Fibroblast of mammary gland (primary cell): Measurements from ENCODE around the gene VWA8.
A peak's percentile ranks its signal among the peaks of the same experiment; 100 is the strongest.

Source experiments
- DNase-seq: peaks from one replicate; pipeline ENCODE4 v3.0.0-alpha.2; 2010; ENCODE audit warnings: low read depth
- H3K4me3 ChIP-seq: 2 replicates; pipeline ENCODE4 v1.5.1; 2011; ENCODE audit warnings: low read depth, mild to moderate bottlenecking, low read length, moderate library complexity; ENCODE audit not compliant: control insufficient read depth
- TF ChIP-seq, protein P1 (sequence below): conservative IDR thresholded peaks from 2 replicates; pipeline ENCODE4 v1.5.1; 2011; ENCODE audit warnings: low read depth, low read length, inconsistent platforms; ENCODE audit not compliant: control insufficient read depth, insufficient read depth

VWA8 gene

DNA sequence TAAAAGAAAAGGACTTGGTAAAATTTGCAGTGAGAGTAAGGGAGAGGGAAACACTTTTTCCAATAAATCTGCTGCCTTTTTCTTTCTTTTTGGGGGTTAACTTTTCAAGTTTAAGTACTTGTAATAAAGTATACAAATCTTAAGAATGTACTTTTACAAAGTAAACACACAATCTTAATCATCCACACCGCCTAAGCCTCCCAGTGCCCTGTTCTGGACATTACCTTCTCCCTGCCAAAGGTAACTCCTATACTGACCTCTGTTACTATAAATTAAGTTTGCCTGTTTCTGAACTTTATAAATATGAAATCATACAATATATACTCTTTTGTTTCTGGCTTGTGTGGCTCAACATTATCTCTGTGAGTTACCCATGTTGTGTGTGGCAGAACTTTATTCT is 365.6 kb downstream of the VWA8 start:
- H3K4me3 ChIP-seq = no peak overlapping the region
- TF ChIP-seq, protein P1, sequence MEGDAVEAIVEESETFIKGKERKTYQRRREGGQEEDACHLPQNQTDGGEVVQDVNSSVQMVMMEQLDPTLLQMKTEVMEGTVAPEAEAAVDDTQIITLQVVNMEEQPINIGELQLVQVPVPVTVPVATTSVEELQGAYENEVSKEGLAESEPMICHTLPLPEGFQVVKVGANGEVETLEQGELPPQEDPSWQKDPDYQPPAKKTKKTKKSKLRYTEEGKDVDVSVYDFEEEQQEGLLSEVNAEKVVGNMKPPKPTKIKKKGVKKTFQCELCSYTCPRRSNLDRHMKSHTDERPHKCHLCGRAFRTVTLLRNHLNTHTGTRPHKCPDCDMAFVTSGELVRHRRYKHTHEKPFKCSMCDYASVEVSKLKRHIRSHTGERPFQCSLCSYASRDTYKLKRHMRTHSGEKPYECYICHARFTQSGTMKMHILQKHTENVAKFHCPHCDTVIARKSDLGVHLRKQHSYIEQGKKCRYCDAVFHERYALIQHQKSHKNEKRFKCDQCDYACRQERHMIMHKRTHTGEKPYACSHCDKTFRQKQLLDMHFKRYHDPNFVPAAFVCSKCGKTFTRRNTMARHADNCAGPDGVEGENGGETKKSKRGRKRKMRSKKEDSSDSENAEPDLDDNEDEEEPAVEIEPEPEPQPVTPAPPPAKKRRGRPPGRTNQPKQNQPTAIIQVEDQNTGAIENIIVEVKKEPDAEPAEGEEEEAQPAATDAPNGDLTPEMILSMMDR = no peak

GRCh38 chr13:41590643-41591042 is 370.3 kb downstream of the VWA8 start:
- TF ChIP-seq, protein P1 = no peak

More for the DNA sequence above, 365.6 kb downstream of the VWA8 start:
- no peak for DNase-seq

DNA sequence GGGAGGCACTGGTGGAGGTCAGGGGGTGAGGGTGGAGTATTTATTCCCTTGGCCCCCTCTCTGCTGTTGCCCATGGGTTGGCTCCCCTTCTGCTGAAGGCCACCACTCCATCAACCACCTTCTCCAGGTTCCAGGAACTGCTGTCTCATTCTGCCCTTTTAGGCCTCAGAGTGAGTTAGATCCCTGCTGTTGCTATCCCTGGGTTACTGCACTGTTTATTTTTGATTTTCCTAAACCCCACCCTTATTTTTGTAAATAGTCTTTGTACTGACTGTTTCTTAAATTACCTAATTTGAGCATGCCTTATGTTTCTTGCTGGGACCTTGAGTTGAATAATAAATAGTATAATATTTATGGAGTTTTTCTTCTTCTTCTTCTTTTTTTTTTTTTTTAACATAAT is 370.8 kb downstream of the VWA8 start:
- H3K4me3 ChIP-seq = no peak overlapping the region
- DNase-seq = no peak
- TF ChIP-seq, protein P1 = no peak

More at GRCh38 chr13:41590643-41591042, 370.3 kb downstream of the VWA8 start:
- DNase-seq = no peak
- H3K4me3 ChIP-seq = no peak overlapping the region

DNA sequence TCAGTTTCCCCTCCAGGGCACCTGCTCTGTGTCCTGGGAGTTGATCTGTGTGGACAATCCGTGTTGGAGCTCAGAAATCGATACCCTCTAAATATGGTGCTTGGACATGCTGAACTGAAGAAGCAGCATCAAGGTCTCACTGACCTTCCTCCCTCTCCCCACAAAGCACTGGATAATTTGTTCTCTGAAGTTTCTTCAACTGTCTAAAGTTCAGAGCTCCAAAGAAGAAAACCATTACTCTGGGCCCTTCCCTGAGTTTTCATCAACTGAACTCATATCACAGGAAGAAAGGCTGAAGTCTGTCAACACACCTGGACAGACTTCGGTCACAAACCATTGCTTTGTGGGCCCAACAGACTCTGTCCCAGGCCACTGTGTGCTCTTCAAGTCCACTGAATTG is 371.5 kb downstream of the VWA8 start:
- TF ChIP-seq, protein P1 = no peak
- DNase-seq = no peak
- no peak overlapping the region for H3K4me3 ChIP-seq

DNA sequence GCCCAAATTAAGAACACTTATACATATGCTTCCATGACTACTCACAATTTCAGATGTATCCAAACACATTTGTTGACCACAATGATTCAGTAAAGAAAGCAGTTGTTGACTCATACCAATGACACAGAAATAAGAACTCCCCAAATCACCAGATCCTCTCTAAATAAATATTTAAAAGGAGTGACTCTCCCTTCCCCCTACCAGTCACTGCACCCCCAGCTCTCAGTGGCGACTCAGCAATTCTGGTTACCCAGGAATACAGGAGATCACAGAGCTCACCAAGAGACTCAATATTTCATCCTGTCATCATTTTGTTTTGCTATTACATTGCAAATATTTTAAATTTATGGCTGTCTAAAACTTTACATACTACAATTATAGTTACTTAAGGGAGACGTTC is 372.0 kb downstream of the VWA8 start:
- H3K4me3 ChIP-seq = no peak overlapping the region
- TF ChIP-seq, protein P1 = no peak
- peak; percentile 98 for DNase-seq

- no peak for DNase-seq
- TF ChIP-seq, protein P1 = no peak
Measured at GRCh38 chr13:41588448-41588847, 372.5 kb downstream of the VWA8 start.

DNA sequence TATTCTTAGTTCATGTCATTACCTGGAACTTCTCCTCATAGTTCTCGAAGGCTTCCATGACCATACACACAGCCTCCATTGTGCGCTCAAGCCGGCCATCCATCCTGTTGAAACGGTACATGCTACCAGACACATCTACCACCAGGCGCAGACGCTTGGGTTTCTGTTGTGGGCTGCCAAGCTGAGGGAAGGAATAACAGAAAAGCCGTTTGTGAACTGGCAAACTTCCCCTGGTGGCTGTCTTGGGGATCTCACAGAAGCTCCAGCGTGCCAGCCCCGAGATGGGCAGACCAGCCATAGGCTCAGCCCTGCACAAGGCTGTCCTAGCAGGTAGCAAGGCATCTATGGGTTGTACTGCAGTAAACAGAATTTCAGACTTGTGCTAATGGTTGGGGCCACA is 373.4 kb downstream of the VWA8 start:
- TF ChIP-seq, protein P1 = no peak
- no peak overlapping the region for H3K4me3 ChIP-seq
- no peak for DNase-seq

More at GRCh38 chr13:41588448-41588847, 372.5 kb downstream of the VWA8 start:
- no peak overlapping the region for H3K4me3 ChIP-seq
